GM23338 (cell line): Measurements from ENCODE around the gene MRAS. TPM values are rescaled to one million over a fixed set of nuclear protein-coding genes. Genes with fewer than 3 reads are reported as not detected.

Experiments
- ATAC-seq: fragments of 200-7000 bp; cut with Tn5 transposase; 3 replicates; pipeline ENCODE4 v1.9.1; 2020
- DNase-seq: peaks from one replicate; pipeline ENCODE4 v3.0.0-alpha.2; 2015; ENCODE audit warnings: low spot score
- H2AFZ ChIP-seq: fragments of 200-600 bp; sonication (generic); 2 replicates; pipeline ENCODE4 v1.8.0; 2016; ENCODE audit warnings: antibody characterized with exemption, mild to moderate bottlenecking, moderate library complexity
- H3F3A ChIP-seq: fragments of 200-600 bp; sonication (generic); replicated peaks from 2 replicates; pipeline ENCODE4 v1.8.0; 2017; ENCODE audit warnings: antibody characterized with exemption, mixed run types, low read depth
- H3K27ac ChIP-seq: fragments of 200-600 bp; sonication (generic); 2 replicates; pipeline ENCODE4 v1.6.1; 2016; ENCODE audit warnings: low read depth
- H3K27me3 ChIP-seq: fragments of 200-600 bp; sonication (generic); 2 replicates; pipeline ENCODE4 v1.8.0; 2016; ENCODE audit warnings: mild to moderate bottlenecking, mixed run types, moderate library complexity; ENCODE audit not compliant: insufficient read depth
- H3K36me3 ChIP-seq: fragments of 200-600 bp; sonication (generic); 2 replicates; pipeline ENCODE4 v1.8.0; 2016; ENCODE audit warnings: mild to moderate bottlenecking; ENCODE audit not compliant: insufficient read depth
- H3K4me1 ChIP-seq: fragments of 200-600 bp; sonication (generic); 2 replicates; pipeline ENCODE4 v1.8.0; 2016; ENCODE audit warnings: mild to moderate bottlenecking, moderate library complexity; ENCODE audit not compliant: insufficient read depth
- H3K4me2 ChIP-seq: fragments of 200-600 bp; sonication (generic); 2 replicates; pipeline ENCODE4 v1.7.1; 2017; ENCODE audit warnings: mixed run types
- H3K4me3 ChIP-seq: fragments of 200-600 bp; sonication (generic); 2 replicates; pipeline ENCODE4 v1.6.1; 2016; ENCODE audit warnings: mixed run types
- H3K79me2 ChIP-seq: fragments of 200-600 bp; sonication (generic); replicated peaks from 2 replicates; pipeline ENCODE4 v1.8.0; 2017; ENCODE audit warnings: mild to moderate bottlenecking; ENCODE audit not compliant: insufficient read depth
- H3K9me2 ChIP-seq: fragments of 200-600 bp; sonication (generic); 2 replicates; pipeline ENCODE4 v1.8.0; 2017; ENCODE audit not compliant: insufficient read depth
- H4K20me1 ChIP-seq: fragments of 200-600 bp; sonication (generic); replicated peaks from 2 replicates; pipeline ENCODE4 v1.8.0; 2017; ENCODE audit warnings: mild to moderate bottlenecking; ENCODE audit not compliant: insufficient read depth
- H3K27ac Mint-ChIP-seq: 2 replicates; pipeline ENCODE4 v1.8.0; 2020; ENCODE audit warnings: inconsistent platforms, mild to moderate bottlenecking, moderate library complexity, mixed read lengths
- H3K27me3 Mint-ChIP-seq: 3 replicates; pipeline ENCODE4 v1.8.0; 2022; ENCODE audit warnings: low read depth, mild to moderate bottlenecking, moderate library complexity, mixed read lengths, inconsistent platforms; ENCODE audit not compliant: insufficient read depth, poor library complexity
- H3K36me3 Mint-ChIP-seq: 3 replicates; pipeline ENCODE4 v1.8.0; 2021; ENCODE audit warnings: low read depth, mild to moderate bottlenecking, inconsistent platforms, moderate library complexity, mixed read lengths
- H3K4me1 Mint-ChIP-seq: 3 replicates; pipeline ENCODE4 v1.8.0; 2020; ENCODE audit warnings: mild to moderate bottlenecking, inconsistent platforms, mixed read lengths
- H3K4me3 Mint-ChIP-seq: 3 replicates; pipeline ENCODE4 v1.8.0; 2021; ENCODE audit warnings: moderate library complexity, mild to moderate bottlenecking, inconsistent platforms, mixed read lengths
- H3K9me3 Mint-ChIP-seq: 3 replicates; pipeline ENCODE4 v1.8.0; 2020; ENCODE audit warnings: moderate library complexity, mild to moderate bottlenecking, inconsistent platforms, mixed read lengths
- CREB1 ChIP-seq: fragments of 250-450 bp; sonication (Bioruptor Pico); IDR thresholded peaks from 2 replicates; pipeline ENCODE4 v1.5.0; 2020; ENCODE audit warnings: low read depth, mild to moderate bottlenecking, moderate library complexity
- CTCF ChIP-seq, 2 experiments: fragments of 200-600 bp in 1 of 2; sonication (generic) in 1 of 2; conservative IDR thresholded peaks; 2 replicates each; pipeline versions ENCODE4 v1.5.1 to v1.6.1; 2016 to 2017; ENCODE audit warnings: antibody characterized with exemption in 2 of 2, low read depth in 2 of 2, mild to moderate bottlenecking in 2 of 2, moderate library complexity in 1 of 2
- ETS1 ChIP-seq: IDR thresholded peaks from 2 replicates; pipeline ENCODE4 v1.6.1; 2016; ENCODE audit warnings: antibody characterized with exemption
- EZH2phosphoT487 ChIP-seq: fragments of 200-600 bp; sonication (generic); IDR thresholded peaks from one replicate; pipeline ENCODE4 v1.8.1; 2018; ENCODE audit warnings: antibody characterized with exemption; ENCODE audit not compliant: unreplicated experiment
- POLR2AphosphoS5 ChIP-seq: IDR thresholded peaks from 2 replicates; pipeline ENCODE4 v1.6.1; 2016; ENCODE audit warnings: antibody characterized with exemption, low read depth
- STAT1 ChIP-seq: IDR thresholded peaks from one replicate; pipeline ENCODE4 v1.6.1; 2016; ENCODE audit warnings: antibody characterized with exemption; ENCODE audit not compliant: unreplicated experiment
- polyA plus RNA-seq: library from polyadenylated mRNA; unstranded; fragments of >200 nt; fragmentation: Nextera tagmentation; extraction: Ambion mirVana; gene quantifications from 2 replicates; pipeline ENCODE4 v1.2.1, GENCODE V29; 2016
- total RNA-seq: library from RNA; depleted of rRNA; stranded (reverse); fragments of >200 nt; shearing (Covaris generic); gene quantifications from 2 replicates; pipeline ENCODE4 v1.2.3, GENCODE V29; 2014
- TF ChIP-seq, protein P1 (sequence below): IDR thresholded peaks from one replicate; pipeline ENCODE4 v1.6.1; 2018; ENCODE audit warnings: antibody characterized with exemption; ENCODE audit not compliant: unreplicated experiment

Gene MRAS
- total and polyA plus RNA-seq, 2 experiments from 2014 or later, result 9.1 to 10.2 TPM

- TF ChIP-seq EZH2phosphoT487, result no peak
- TF ChIP-seq POLR2AphosphoS5, result no peak
- TF ChIP-seq STAT1, result no peak
- TF ChIP-seq ETS1, result no peak
- no peak for TF ChIP-seq CREB1 (CRISPR knock-in tag)
- TF ChIP-seq CTCF (conservative IDR thresholded peaks at IDR 0.05; ENCODE audit: low read depth in 2 of 2), result no peak
These were observed 52.3 kb downstream of the MRAS start (continued) for GRCh38 chr3:138400651-138401070.

- peak; percentile 72 for ATAC-seq
- Mint-ChIP-seq H3K4me1 (peaks cover 22% of the 10 kb centered on the region), H3K27me3 (peaks cover 9% of the 10 kb centered on the region), H3K9me3 (peaks cover 4% of the 10 kb centered on the region; the same call in 1 of the 3 replicates), H3K4me3 (no peak overlapping the region), H3K27ac (no peak overlapping the region), H3K36me3 (peaks cover 22% of the 10 kb centered on the region)
- Histone ChIP-seq H3F3A (no peaks in the 10 kb centered on the region), H4K20me1 (no peaks in the 10 kb centered on the region), H3K79me2 (no peaks in the 10 kb centered on the region), H3K27ac (no peak overlapping the region), H3K36me3 (no peaks in the 10 kb centered on the region; the same call in 1 of the 2 replicates), H3K27me3 (no peaks in the 10 kb centered on the region), H3K4me2 (no peak overlapping the region), H3K4me3 (no peak overlapping the region), H3K4me1 (no peaks in the 10 kb centered on the region), H3K9me2 (peaks cover 14% of the 10 kb centered on the region; the same call in 1 of the 2 replicates), H2AFZ (no peak overlapping the region)
- no peak for TF ChIP-seq STAT1
- TF ChIP-seq, protein P1, sequence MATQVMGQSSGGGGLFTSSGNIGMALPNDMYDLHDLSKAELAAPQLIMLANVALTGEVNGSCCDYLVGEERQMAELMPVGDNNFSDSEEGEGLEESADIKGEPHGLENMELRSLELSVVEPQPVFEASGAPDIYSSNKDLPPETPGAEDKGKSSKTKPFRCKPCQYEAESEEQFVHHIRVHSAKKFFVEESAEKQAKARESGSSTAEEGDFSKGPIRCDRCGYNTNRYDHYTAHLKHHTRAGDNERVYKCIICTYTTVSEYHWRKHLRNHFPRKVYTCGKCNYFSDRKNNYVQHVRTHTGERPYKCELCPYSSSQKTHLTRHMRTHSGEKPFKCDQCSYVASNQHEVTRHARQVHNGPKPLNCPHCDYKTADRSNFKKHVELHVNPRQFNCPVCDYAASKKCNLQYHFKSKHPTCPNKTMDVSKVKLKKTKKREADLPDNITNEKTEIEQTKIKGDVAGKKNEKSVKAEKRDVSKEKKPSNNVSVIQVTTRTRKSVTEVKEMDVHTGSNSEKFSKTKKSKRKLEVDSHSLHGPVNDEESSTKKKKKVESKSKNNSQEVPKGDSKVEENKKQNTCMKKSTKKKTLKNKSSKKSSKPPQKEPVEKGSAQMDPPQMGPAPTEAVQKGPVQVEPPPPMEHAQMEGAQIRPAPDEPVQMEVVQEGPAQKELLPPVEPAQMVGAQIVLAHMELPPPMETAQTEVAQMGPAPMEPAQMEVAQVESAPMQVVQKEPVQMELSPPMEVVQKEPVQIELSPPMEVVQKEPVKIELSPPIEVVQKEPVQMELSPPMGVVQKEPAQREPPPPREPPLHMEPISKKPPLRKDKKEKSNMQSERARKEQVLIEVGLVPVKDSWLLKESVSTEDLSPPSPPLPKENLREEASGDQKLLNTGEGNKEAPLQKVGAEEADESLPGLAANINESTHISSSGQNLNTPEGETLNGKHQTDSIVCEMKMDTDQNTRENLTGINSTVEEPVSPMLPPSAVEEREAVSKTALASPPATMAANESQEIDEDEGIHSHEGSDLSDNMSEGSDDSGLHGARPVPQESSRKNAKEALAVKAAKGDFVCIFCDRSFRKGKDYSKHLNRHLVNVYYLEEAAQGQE, result no peak
- DNase-seq, result no peak
These were observed 53.5 kb downstream of the MRAS start for GRCh38 chr3:138401834-138402233.
